Common myeloid progenitor, CD34-positive (primary cell): ENCODE data around the gene HGFAC.

ENCODE experiments used
- CTCF ChIA-PET: fragments of 350-600 bp; sonication (Branson Sonifier 250); formaldehyde crosslinking; loops from one replicate; lab custom pipeline; 2021; ENCODE audit warnings: antibody characterized with exemption; lab: Charles Lee
- POLR2A ChIA-PET: fragments of 350-600 bp; sonication (Branson Sonifier 250); formaldehyde crosslinking; loops from one replicate; lab custom pipeline; 2021; ENCODE audit warnings: antibody characterized with exemption; lab: Charles Lee
- DNase-seq, 3 donors: peaks; one replicate each; pipeline versions ENCODE4 v3.0.0 to v3.0.0-alpha.2; 2013
- H3K27ac ChIP-seq, 2 experiments: 1 replicate in 1 of 2; 2 replicates in 1 of 2; pipeline ENCODE4 v1.7.0; 2013; ENCODE audit warnings: inconsistent platforms in 2 of 2, low read length in 2 of 2, mild to moderate bottlenecking in 2 of 2, low read depth in 1 of 2, moderate library complexity in 1 of 2; ENCODE audit not compliant: severe bottlenecking in 2 of 2, insufficient read depth in 1 of 2, poor library complexity in 1 of 2
- H3K27me3 ChIP-seq, 5 experiments: replicated peaks in 2 of 5; 1 replicate in 3 of 5; 2 replicates in 2 of 5; pipeline versions ENCODE4 v1.6.1 to v1.7.0; 2013; ENCODE audit warnings: low read length in 4 of 5, mild to moderate bottlenecking in 2 of 5, moderate library complexity in 2 of 5, inconsistent platforms in 1 of 5; ENCODE audit not compliant: insufficient read depth in 5 of 5, control insufficient read depth in 4 of 5
- H3K36me3 ChIP-seq, 4 experiments: 1 replicate in 2 of 4; 2 replicates in 2 of 4; pipeline versions ENCODE4 v1.6.1 to v1.7.0; 2013; ENCODE audit warnings: low read length in 3 of 4, control low read depth in 1 of 4, mild to moderate bottlenecking in 1 of 4; ENCODE audit not compliant: control insufficient read depth in 4 of 4, insufficient read depth in 4 of 4
- H3K4me1 ChIP-seq, 4 experiments: 1 replicate in 3 of 4; 2 replicates in 1 of 4; pipeline versions ENCODE4 v1.6.1 to v1.7.1; 2013; ENCODE audit warnings: low read length in 3 of 4, mild to moderate bottlenecking in 3 of 4, control low read depth in 1 of 4, inconsistent platforms in 1 of 4, moderate library complexity in 1 of 4; ENCODE audit not compliant: control insufficient read depth in 4 of 4, insufficient read depth in 4 of 4; ENCODE audit errors: control extremely low read depth in 1 of 4
- H3K4me3 ChIP-seq, 7 experiments: 1 replicate in 4 of 7; 2 replicates in 3 of 7; pipeline versions ENCODE4 v1.5.1 to v1.7.0; 2013; ENCODE audit warnings: mild to moderate bottlenecking in 7 of 7, low read length in 6 of 7, moderate library complexity in 6 of 7, inconsistent platforms in 2 of 7, low read depth in 2 of 7, control low read depth in 1 of 7; ENCODE audit not compliant: insufficient read depth in 4 of 7, control insufficient read depth in 1 of 7; ENCODE audit errors: extremely low read depth in 1 of 7
- H3K9me3 ChIP-seq, 5 experiments: 1 replicate in 4 of 5; 2 replicates in 1 of 5; pipeline versions ENCODE4 v1.6.1 to v1.7.1; 2013; ENCODE audit warnings: low read length in 4 of 5, mild to moderate bottlenecking in 2 of 5, inconsistent platforms in 1 of 5, low read depth in 1 of 5, moderate library complexity in 1 of 5; ENCODE audit not compliant: control insufficient read depth in 4 of 5, insufficient read depth in 2 of 5; ENCODE audit errors: control extremely low read depth in 1 of 5
- WGBS: methylation state at CpG from one replicate; pipeline ENCODE4 v1.1.5; 2013; ENCODE audit not compliant: insufficient coverage; 5-methylcytosine and 5-hydroxymethylcytosine counted together

The HGFAC gene

DNA sequence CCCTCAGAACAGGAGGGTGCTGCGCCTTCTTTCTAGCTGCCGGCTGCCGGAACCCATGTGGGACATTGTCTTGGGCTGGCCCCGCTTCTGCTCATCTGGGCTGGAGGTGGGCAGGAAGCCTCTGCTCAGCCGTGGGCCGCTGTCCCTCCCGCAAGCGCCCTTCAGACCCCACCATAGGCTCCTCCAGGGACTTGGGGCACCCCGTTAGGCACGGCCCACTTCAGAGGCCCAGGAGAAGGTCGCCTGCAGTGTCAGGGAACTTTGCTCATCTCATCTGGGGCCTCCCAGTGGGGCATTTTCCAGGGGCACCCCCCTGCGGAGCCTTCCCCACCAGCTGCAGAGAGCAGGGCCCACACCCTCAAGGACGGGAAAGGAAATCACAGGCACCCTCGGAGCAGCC is 54.3 kb downstream of the HGFAC start:
- DNase-seq, result no peak
- ChIA-PET POLR2A (no interaction called here), CTCF (interaction anchor here (0.6 kb wide), 1 partner anchor 15 kb away, joined by 3 read pairs; no protein-coding TSS in a partner anchor)
- H3K27me3 ChIP-seq, result peaks cover 0 to 55% (median 3%) of the 10 kb centered on the region in 5 experiments
- H3K4me3 ChIP-seq, result no peak overlapping the region
- H3K27ac ChIP-seq, result no peak overlapping the region
- H3K9me3 ChIP-seq, result no peaks in the 10 kb centered on the region
- peaks cover 0 to 1% (median under 1%) of the 10 kb centered on the region in 4 experiments for H3K36me3 ChIP-seq
- H3K4me1 ChIP-seq, result peaks cover 0 to 15% (median 0%) of the 10 kb centered on the region in 4 experiments
- 64% methylated on average over 14 of the region's 14 CpGs for WGBS

DNA sequence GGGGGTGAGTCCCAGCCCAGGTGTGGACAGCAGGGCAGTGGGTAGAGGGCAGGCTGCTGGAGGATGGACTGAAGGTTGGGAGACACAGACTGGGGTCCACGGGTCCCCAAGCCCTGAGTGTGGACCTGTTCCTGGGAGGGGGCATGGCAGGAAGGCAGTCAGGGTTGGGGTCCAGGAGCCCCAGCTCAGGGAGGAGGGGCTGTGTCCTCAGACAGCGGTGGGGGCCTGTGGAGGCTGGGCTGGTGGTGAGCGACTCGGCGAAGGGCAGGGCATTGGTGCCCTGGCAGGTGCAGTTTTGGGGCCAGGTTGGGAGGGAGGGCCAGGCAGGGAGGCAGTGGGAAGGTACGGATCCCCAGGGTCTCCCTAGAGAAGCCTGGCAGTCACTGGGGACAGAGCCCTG is 55.3 kb downstream of the HGFAC start:
- Histone ChIP-seq H3K4me3 (no peak overlapping the region), H3K4me1 (peaks cover 0 to 15% (median 0%) of the 10 kb centered on the region in 4 experiments), H3K27me3 (peaks cover 0 to 44% (median 0%) of the 10 kb centered on the region in 5 experiments), H3K36me3 (peaks cover 0 to 9% (median 3%) of the 10 kb centered on the region in 4 experiments), H3K27ac (no peak overlapping the region), H3K9me3 (no peaks in the 10 kb centered on the region)
- no peak for DNase-seq
- ChIA-PET POLR2A (no interaction called here), CTCF (no interaction called here)
- 85% methylated on average over 6 of the region's 6 CpGs for WGBS

DNA sequence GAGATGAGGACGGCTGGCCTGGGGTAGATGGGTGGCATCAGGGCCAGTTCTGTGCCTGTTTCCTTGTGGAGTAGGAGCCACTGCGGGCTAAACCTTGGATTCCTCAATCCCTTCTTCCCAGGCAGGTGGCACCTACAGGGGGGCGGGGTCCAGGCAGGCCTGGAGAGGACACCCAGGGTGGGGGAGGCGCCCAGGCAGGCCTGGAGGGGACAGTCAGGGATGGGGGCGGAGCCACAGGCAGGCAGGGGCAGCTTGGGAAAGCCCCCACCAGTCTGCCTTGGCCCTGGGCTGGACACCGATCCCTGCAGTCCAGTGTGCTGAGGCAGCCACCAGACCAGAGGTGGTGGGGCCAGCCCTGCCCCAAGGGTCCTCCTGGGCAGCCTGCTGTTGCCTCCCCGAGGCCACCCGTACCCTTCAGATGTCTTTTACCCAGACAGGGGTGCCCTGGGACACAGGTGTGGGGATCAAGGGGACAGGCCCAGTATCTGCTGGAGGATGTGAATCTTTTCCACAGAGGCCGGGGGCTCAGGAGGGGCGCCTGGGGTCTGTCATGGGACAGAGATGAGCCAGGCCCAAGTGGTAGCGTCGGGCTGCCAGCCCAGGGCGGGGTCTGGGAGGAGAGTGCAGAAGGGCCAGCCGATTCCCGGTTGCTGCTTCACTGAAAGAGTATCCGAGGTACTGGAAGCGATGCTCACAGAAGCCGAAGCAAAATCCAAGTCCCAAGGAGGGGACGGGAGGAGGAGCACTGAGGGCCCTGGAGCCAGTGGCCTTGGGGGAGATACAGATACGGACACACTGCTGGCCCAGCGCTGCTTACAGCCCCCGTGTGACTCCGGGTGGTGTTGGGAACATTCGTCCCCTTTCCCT is 56.0 kb downstream of the HGFAC start:
- no peak for DNase-seq
- ChIA-PET POLR2A (no interaction called here), CTCF (interaction anchor here (0.6 kb wide), 1 partner anchor 62 kb away, joined by 3 read pairs; no protein-coding TSS in a partner anchor)
- Histone ChIP-seq H3K4me1 (peaks cover 0 to 15% (median 0%) of the 10 kb centered on the region in 4 experiments), H3K27ac (no peak overlapping the region), H3K9me3 (no peaks in the 10 kb centered on the region), H3K36me3 (peaks cover 0 to 16% (median 6%) of the 10 kb centered on the region in 4 experiments), H3K4me3 (no peak overlapping the region), H3K27me3 (peaks cover 0 to 39% (median 0%) of the 10 kb centered on the region in 5 experiments)
- WGBS, result 93% methylated on average over 20 of the region's 24 CpGs

GRCh38 chr4:3498407-3498806 is 56.6 kb downstream of the HGFAC start:
- no peak for DNase-seq
- CTCF ChIA-PET, result interaction anchor here (0.6 kb wide), 1 partner anchor 63 kb away, joined by 3 read pairs; no protein-coding TSS in a partner anchor
- H3K36me3 ChIP-seq, result peaks cover 0 to 22% (median 11%) of the 10 kb centered on the region in 4 experiments
- no peak overlapping the region for H3K4me3 ChIP-seq
- 83% methylated on average over 7 of the region's 11 CpGs for WGBS
- POLR2A ChIA-PET, result no interaction called here
- H3K9me3 ChIP-seq, result no peaks in the 10 kb centered on the region
- peaks cover 0 to 33% (median 0%) of the 10 kb centered on the region in 5 experiments for H3K27me3 ChIP-seq
- H3K27ac ChIP-seq, result no peak overlapping the region
- H3K4me1 ChIP-seq, result peaks cover 0 to 15% (median 0%) of the 10 kb centered on the region in 4 experiments
